AG04450 (cell line): ENCODE data around the gene SNCB. TPM values are rescaled to one million over a fixed set of nuclear protein-coding genes. Genes with fewer than 3 reads are reported as not detected.

Experiments
- CTCF ChIA-PET: fragments of 300-600, 350-600 bp; formaldehyde crosslinking; extraction: SDS; loops from one replicate; lab custom pipeline; 2022; ENCODE audit warnings: antibody characterized with exemption, inconsistent platforms; lab: Charles Lee
- POLR2A ChIA-PET: fragments of 350-600 bp; formaldehyde crosslinking; extraction: SDS; loops from one replicate; lab custom pipeline; 2021; ENCODE audit warnings: antibody characterized with exemption, inconsistent platforms; lab: Yijun Ruan, JAX
- DNase-seq: peaks from one replicate; pipeline ENCODE4 v3.0.0-alpha.2; 2011; ENCODE audit warnings: low read depth, low spot score
- H3K27ac ChIP-seq: one replicate; pipeline ENCODE4 v1.5.1; 2012; ENCODE audit warnings: low read depth, low read length, control low read depth
- H3K27me3 ChIP-seq: one replicate; pipeline ENCODE4 v1.6.0; 2012; ENCODE audit warnings: low read length; ENCODE audit not compliant: control insufficient read depth, insufficient read depth
- H3K4me3 ChIP-seq: 2 replicates; pipeline ENCODE4 v1.5.1; 2011; ENCODE audit warnings: mild to moderate bottlenecking, low read depth, low read length, control low read depth
- H3K9me3 ChIP-seq: 2 replicates; pipeline ENCODE4 v1.5.1; 2012; ENCODE audit warnings: low read length; ENCODE audit not compliant: control insufficient read depth, insufficient read depth
- CTCF ChIP-seq: IDR thresholded peaks from 2 replicates; pipeline ENCODE4 v1.5.1; 2011; ENCODE audit warnings: low read depth, low read length, control low read depth, inconsistent platforms
- polyA minus RNA-seq: library from RNA; depleted of rRNA, polyadenylated mRNA; stranded (reverse); fragments of >200 nt; gene quantifications from 2 replicates; pipeline ENCODE4 v1.2.3, GENCODE V29; 2011; rRNA and poly(A)+ RNA removed
- polyA plus RNA-seq: library from polyadenylated mRNA; depleted of rRNA; stranded (reverse); fragments of >200 nt; gene quantifications from 2 replicates; pipeline ENCODE4 v1.2.3, GENCODE V29; 2011; rRNA removed

SNCB gene
- polyA plus RNA-seq: 0.17 and 0.20 TPM in 2 replicates
- 0.18 TPM in 1 of 2 replicates, not detected in the other for polyA minus RNA-seq

- H3K4me3 ChIP-seq: peak within 1 kb of the TSS; percentile 56
- ChIA-PET CTCF (interaction anchor here (0.7 to 1.9 kb wide), 6 partner anchors 11 to 213 kb away, joined by 3 to 10 read pairs (median 6); partner anchors contain the start of genes CLTB and TSPAN17), POLR2A (interaction anchor here (0.7 to 1.7 kb wide), 3 partner anchors 8 to 93 kb away, joined by 3 to 9 read pairs (median 5); partner anchors contain the start of genes RNF44 and TSPAN17)
- DNase-seq: no peak
- no peak for TF ChIP-seq CTCF
- no peaks in the 10 kb centered on the region for H3K9me3 ChIP-seq
- peaks cover 64% of the 10 kb centered on the region for H3K27me3 ChIP-seq
- no peak within 1 kb of the TSS for H3K27ac ChIP-seq
These were observed at the start of gene SNCB, which contains the start of gene EIF4E1B for GRCh38 chr5:176629853-176630680. SNCB (minus strand) TSS chr5:176630534; CDS start chr5:176629654, 880 bp downstream. EIF4E1B (plus strand) TSS chr5:176630675; CDS start chr5:176642788, 12,113 bp downstream.

- Histone ChIP-seq H3K4me3 (no peak overlapping the region), H3K27ac (no peak overlapping the region), H3K9me3 (no peaks in the 10 kb centered on the region; the same call in 1 of the 2 replicates), H3K27me3 (peaks cover 66% of the 10 kb centered on the region)
- ChIA-PET POLR2A (no interaction called here), CTCF (interaction anchor here (2.0 kb wide), 1 partner anchor 19 kb away, joined by 5 read pairs; no protein-coding TSS in a partner anchor)
- no peak for TF ChIP-seq CTCF
- no peak for DNase-seq
These were observed 49.3 kb upstream of the SNCB start for GRCh38 chr5:176679365-176680225.

GRCh38 chr5:176678584-176678983 lies 48.2 kb upstream of the SNCB start:
- CTCF ChIA-PET: interaction anchor here (0.8 kb wide), 1 partner anchor 18 kb away, joined by 6 read pairs; no protein-coding TSS in a partner anchor
- H3K27ac ChIP-seq: no peak overlapping the region
- no peaks in the 10 kb centered on the region; the same call in 1 of the 2 replicates for H3K9me3 ChIP-seq
- no peak for TF ChIP-seq CTCF
- DNase-seq: no peak
- POLR2A ChIA-PET: no interaction called here
- no peak overlapping the region for H3K4me3 ChIP-seq
- peaks cover 62% of the 10 kb centered on the region for H3K27me3 ChIP-seq

GRCh38 chr5:176677209-176677939 lies 47.0 kb upstream of the SNCB start:
- TF ChIP-seq CTCF: no peak
- H3K9me3 ChIP-seq: no peaks in the 10 kb centered on the region; the same call in 1 of the 2 replicates
- H3K27me3 ChIP-seq: peaks cover 52% of the 10 kb centered on the region
- no peak overlapping the region for H3K4me3 ChIP-seq
- ChIA-PET CTCF (interaction anchor here (1.0 kb wide), 1 partner anchor 17 kb away, joined by 6 read pairs; no protein-coding TSS in a partner anchor), POLR2A (no interaction called here)
- no peak overlapping the region for H3K27ac ChIP-seq
- DNase-seq: no peak
